ENCODE measurements around the gene CDH7. TPM values are rescaled to one million over a fixed set of nuclear protein-coding genes. Genes with fewer than 3 reads are reported as not detected.

The CDH7 gene
- total RNA-seq, 1 donor from 2014 or later = 7.3 TPM

DNA sequence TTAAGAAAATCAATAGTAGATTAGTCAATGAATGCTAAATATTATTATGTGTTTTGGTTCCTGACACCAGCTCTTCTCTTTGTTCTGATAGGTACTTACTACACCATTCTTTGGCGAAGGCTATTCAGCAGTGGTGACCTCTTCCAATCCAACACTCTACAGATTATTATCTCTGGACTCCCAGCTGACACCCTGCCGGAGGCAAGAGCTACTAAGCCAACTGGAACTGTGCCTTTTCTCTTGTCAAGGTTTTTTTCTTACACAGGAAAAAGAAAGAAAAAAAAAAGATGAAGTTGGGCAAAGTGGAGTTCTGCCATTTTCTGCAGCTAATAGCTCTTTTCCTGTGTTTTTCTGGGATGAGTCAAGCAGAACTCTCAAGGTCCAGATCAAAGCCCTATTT, 11.7 kb downstream of the CDH7 start:
- FAIRE-seq = no peak
- DNase-seq (ENCODE audit: low spot score in 2 of 2) = no peak

- FAIRE-seq = no peak
- DNase-seq (ENCODE audit: low spot score in 2 of 2) = no peak
Observed at GRCh38 chr18:65767406-65767805, 16.6 kb downstream of the CDH7 start.

DNA sequence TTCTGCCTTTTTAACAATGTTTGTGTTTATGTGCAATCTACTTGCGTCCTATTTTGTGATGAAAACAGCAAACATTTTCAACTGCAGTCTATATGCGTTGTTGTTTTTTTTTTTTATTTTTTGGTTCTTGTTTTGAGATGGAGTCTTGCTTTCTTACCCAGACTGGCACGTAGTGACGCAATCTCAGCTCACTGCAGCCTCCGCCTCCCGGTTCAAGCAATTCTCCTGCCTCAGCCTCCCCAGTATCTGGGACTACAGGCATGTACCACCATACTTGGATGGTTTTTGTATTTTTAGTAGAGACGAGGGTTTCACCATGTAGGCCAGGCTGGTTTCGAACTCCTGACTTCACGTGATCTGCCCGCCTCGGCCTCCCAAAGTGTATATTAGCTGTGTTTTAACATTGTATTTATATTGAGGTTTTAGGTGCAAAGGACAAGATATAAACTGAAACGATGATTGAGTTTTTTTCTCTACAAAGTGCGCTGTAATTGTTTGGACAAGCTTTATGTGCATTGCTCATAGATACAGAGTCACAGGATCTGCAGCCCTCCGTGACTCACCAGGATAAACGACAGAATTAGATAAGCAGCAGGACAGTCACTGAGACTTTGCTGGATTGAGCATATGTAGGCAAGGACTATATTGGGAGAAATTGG, 17.4 kb downstream of the CDH7 start:
- no peak for DNase-seq (ENCODE audit: low spot score in 2 of 2)
- no peak for FAIRE-seq

DNA sequence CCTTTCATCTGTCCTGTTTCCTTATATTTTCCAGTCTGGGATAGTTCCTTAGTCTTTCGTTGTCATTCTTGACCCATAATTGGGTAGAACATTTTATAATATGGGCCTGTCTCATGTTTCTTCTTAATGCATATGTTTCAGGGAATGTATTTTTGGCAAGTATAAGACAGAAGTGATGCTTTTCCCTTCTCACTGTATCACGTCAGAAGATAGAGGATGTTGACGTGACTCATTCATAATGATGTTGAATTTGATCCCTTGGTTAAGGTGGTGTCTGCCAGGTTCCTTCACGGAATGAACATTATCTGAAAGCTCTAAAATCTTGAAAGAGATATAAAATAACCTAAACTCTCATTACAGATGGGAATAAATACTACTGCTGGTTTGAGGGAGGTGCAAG, 18.8 kb downstream of the CDH7 start:
- FAIRE-seq (no peak), DNase-seq (ENCODE audit: low spot score in 2 of 2) (no peak)

- FAIRE-seq (no peak), DNase-seq (ENCODE audit: low spot score in 2 of 2) (no peak)
Observed at GRCh38 chr18:65786474-65786873, 35.7 kb downstream of the CDH7 start.

DNA sequence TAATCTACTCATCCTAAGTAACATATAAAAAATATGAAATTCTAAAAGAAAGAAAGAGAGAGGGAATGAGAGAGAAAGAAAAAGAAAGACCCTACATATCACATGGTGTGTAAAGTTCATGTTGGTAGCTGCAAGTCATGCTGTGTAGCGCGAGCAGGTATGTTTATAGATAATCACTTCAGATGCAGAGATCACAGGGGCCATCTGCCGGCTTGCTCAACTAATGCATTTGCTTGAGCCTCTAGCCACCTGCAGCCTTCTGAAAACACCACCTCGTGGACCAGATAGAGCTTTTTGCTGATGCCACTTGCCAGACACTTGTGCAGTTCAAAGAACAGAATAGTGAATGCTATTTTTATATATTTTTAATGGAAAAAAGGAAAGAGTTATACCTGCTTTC, 37.6 kb downstream of the CDH7 start:
- no peak for FAIRE-seq
- no peak for DNase-seq (ENCODE audit: low spot score in 2 of 2)

GRCh38 chr18:65790604-65791003, 39.8 kb downstream of the CDH7 start:
- FAIRE-seq (no peak), DNase-seq (ENCODE audit: low spot score in 2 of 2) (no peak)

- DNase-seq (ENCODE audit: low spot score in 2 of 2) = no peak
- FAIRE-seq = no peak
Observed at GRCh38 chr18:65791719-65792118, 40.9 kb downstream of the CDH7 start.

GRCh38 chr18:65792456-65793074, 41.8 kb downstream of the CDH7 start:
- DNase-seq (ENCODE audit: low spot score in 2 of 2) (no peak), FAIRE-seq (no peak)

DNA sequence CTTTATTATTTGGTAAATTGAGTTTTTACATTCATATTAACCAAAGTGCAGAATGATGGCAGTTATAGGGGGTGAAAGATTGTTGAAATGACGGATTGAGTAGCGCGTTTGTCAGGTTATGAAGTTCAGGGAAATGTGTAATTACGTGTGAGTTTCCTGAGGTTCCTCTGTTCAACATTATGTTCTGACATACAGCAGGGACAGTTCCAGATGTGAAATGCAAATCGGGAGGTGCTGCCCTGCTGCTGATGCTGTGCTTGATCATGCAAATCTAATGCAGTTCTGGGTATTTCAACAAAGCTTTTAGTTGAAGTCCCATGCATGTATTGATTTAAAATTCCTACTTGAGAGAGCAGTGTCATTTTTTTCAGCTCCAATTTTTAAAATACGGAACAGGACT, 57.9 kb downstream of the CDH7 start:
- no peak for DNase-seq (ENCODE audit: low spot score in 2 of 2)
- FAIRE-seq = no peak

DNA sequence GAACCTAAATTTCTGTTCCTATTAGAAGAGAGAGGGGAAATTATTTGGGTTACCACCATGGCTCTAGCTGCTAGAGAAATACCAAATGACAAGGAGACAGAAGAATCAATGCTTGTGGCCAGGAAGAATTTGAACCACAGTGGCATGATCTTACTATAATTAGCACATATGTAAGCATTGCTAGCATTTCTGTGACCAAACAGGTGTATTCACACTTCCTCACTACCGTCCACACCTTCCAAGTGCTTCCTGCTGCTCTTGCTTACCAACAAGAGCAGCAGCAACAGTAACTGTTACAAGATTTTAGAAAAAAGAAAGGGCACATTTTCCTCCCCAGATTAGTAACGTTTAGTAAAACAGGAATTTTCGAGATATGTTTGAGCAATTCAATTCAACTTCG, 60.5 kb downstream of the CDH7 start:
- FAIRE-seq (no peak), DNase-seq (ENCODE audit: low spot score in 2 of 2) (no peak)

GRCh38 chr18:65815506-65815905, 64.7 kb downstream of the CDH7 start:
- DNase-seq (ENCODE audit: low spot score in 2 of 2) = no peak
- no peak for FAIRE-seq

DNA sequence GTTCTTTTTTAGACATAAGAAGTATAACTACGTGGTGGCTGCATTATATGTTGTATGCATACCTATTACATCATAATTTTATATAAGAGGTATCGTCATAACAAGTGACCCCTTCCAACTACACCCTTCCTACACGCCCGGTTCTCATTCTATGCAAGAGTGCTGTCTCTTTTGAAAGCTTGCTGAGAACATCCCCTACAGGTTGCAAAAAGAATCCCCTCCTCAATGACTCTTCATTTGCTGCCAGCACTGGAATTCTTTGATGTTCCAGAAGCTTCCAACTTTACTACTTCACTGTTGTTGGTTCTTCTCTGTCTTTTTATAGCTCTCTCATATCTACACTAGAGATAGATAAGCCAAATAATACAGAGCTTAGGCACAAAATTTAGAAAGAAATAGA, 66.4 kb downstream of the CDH7 start:
- no peak for FAIRE-seq
- no peak for DNase-seq (ENCODE audit: low spot score in 2 of 2)

DNA sequence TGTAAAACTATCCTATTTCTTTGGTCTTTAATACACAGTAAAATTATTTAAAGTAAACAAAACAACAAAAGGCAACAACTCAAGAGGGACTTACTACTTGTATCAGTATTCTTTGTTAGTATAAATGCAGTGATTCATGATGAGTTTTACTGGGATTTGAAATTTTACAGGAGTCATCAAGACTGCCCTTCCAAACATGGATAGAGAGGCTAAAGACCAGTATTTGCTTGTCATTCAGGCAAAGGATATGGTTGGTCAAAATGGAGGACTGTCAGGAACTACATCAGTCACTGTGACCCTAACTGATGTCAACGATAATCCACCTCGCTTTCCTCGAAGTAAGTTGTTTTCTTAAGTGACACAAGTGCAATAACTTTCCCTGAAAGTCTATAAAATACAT, 71.1 kb downstream of the CDH7 start:
- FAIRE-seq = no peak

DNA sequence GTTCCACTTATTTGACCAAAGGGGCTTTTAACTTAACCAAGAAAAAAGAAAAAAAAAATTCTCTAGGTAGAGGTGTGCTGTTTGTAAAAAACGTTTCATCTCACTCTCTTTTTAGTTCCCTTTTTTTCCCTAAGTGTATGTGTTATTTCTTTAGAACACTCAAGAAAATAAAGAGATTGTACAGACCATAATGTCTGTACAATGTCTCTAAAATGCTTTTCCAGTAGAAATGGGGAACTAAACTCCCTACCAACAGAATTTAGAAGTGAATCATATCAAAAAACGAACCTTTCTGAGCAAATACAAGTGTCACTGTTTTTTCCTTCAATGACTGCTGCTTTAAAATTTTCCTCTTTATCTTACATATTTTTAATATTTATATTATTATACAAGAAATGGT, 72.0 kb downstream of the CDH7 start:
- FAIRE-seq (no peak), DNase-seq (ENCODE audit: low spot score in 2 of 2) (no peak)

More for the DNA sequence above, 71.1 kb downstream of the CDH7 start:
- DNase-seq (ENCODE audit: low spot score in 2 of 2) = no peak

- DNase-seq (ENCODE audit: low spot score in 2 of 2) = no peak
- FAIRE-seq = no peak
Observed at GRCh38 chr18:65827444-65827843, 76.6 kb downstream of the CDH7 start.

- DNase-seq (ENCODE audit: low spot score in 2 of 2) = no peak
- no peak for FAIRE-seq
Observed at GRCh38 chr18:65835881-65836280, 85.1 kb downstream of the CDH7 start.

- DNase-seq (ENCODE audit: low spot score in 2 of 2) (no peak), FAIRE-seq (no peak)
Observed at GRCh38 chr18:65846107-65846506, 95.3 kb downstream of the CDH7 start.

GRCh38 chr18:65852273-65852672, 101.5 kb downstream of the CDH7 start:
- DNase-seq (ENCODE audit: low spot score in 2 of 2) (no peak), FAIRE-seq (no peak)

DNA sequence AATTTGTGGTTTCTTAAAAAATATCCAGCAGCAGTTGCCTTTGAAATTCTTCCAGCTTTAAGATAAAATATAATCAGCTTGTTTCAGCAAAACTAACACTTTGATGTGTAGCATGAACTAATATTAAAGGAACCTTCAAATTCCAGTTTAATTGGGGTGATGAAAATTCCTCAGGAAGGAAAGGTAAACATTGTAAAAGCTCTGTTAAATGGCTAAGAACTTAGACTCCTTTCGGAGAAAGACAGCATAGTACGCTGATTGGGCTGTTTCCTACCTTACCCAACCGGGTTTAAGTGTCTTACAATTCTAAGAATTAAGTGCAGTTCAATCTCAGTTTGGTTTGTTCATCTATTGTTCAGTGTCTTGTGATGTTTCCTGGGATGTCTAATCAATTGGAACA, 108.3 kb downstream of the CDH7 start:
- no peak for FAIRE-seq

GRCh38 chr18:65869527-65869926, 118.7 kb downstream of the CDH7 start:
- DNase-seq (ENCODE audit: low spot score in 2 of 2) (no peak), FAIRE-seq (no peak)

More for the DNA sequence above, 108.3 kb downstream of the CDH7 start:
- no peak for DNase-seq (ENCODE audit: low spot score in 2 of 2)

DNA sequence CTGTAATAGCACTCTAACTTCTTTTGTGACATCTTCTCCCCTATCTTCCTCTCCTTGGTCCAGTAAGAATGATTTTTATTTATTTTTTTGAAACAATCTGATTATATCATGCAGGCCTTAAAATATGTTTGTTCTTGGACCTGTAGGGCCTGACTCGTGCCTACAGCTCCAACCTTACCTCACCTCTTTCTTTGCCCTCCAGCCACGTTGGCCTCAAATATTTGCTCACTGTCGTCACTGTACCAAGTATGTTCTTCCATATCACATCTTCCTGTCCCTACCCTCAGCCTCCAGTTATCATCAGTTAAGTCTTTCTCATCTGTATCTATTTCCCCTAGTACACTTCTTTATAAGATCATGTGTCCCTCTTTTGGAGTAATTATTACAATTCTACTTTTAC, 125.5 kb downstream of the CDH7 start:
- no peak for FAIRE-seq

DNA sequence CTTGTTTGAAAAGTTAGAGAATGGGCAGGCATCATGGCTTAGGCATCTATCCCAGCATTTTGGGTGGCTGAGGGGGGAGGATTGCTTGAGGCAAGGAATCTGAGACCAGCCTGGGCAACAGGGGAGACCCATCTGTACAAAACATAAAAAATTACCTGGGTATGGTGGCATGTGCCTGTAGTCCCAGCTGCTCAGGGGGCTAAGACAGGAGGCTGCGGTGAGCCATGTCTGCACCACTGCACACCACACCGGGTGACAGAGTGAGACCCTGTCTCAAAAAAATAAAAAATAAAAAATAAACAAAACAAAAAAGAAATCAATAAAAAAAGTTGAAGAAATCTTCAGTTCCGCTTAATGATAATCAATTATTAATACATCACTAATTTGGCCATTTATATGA, 146.5 kb downstream of the CDH7 start:
- DNase-seq (ENCODE audit: low spot score in 2 of 2) (no peak), FAIRE-seq (no peak)

More for the DNA sequence above, 125.5 kb downstream of the CDH7 start:
- no peak for DNase-seq (ENCODE audit: low spot score in 2 of 2)
